A673 (cell line): Measurements from ENCODE around the gene CFAP107.

Source experiments
- CTCF ChIP-seq: fragments of 300-800, 200-600 bp; sonication (generic); conservative IDR thresholded peaks from 2 replicates; pipeline ENCODE4 v1.5.1; 2017; ENCODE audit warnings: low read depth, mild to moderate bottlenecking, antibody characterized with exemption, low read length, moderate library complexity, mixed read lengths
- EZH2 ChIP-seq: fragments of 200-600 bp; sonication (generic); IDR thresholded peaks from 2 replicates; pipeline ENCODE4 v1.6.1; 2017; ENCODE audit warnings: borderline replicate concordance, low read depth, mild to moderate bottlenecking, mixed read lengths, antibody characterized with exemption, low read length; ENCODE audit not compliant: poor library complexity, severe bottlenecking

GRCh38 chr1:12711536-12711935 is 34.5 kb upstream of the CFAP107 start:
- TF ChIP-seq CTCF (no peak), EZH2 (no peak)
